GM12878 (cell line): ENCODE results near the gene CASTOR1. TPM values are rescaled to one million over a fixed set of nuclear protein-coding genes. Genes with fewer than 3 reads are reported as not detected.

Experiments used
- ATAC-seq: fragments of 200-7000 bp; cut with Tn5 transposase; 3 replicates; pipeline ENCODE4 v1.9.1; 2020; ENCODE audit warnings: mild to moderate bottlenecking, moderate library complexity
- BruUV-seq: library from RNA; stranded (reverse); fragments of 400-500 nt; replicated peaks from 2 replicates; lab custom pipeline; 2021; lab: Mats Ljungman, UMichigan
- CTCF ChIA-PET: fragments of 300-600 bp; sonication (Branson Sonifier 250); formaldehyde crosslinking; extraction: SDS; loops from one replicate; lab custom pipeline; 2021; ENCODE audit warnings: inconsistent platforms; lab: Yijun Ruan, JAX
- POLR2A ChIA-PET: fragments of 350-600 bp; formaldehyde crosslinking; extraction: SDS; loops from one replicate; lab custom pipeline; 2021; ENCODE audit warnings: inconsistent platforms; lab: Charles Lee
- RAD21 ChIA-PET: fragments of 300-600 bp; sonication (Branson Sonifier 250); formaldehyde crosslinking; loops from one replicate; lab custom pipeline; 2023; ENCODE audit warnings: antibody characterized with exemption; ENCODE audit not compliant: unreplicated experiment; lab: Charles Lee
- SMC1A ChIA-PET: fragments of 300-600 bp; sonication (Branson Sonifier 250); formaldehyde crosslinking; loops from one replicate; lab custom pipeline; 2023; ENCODE audit not compliant: unreplicated experiment, uncharacterized antibody; lab: Charles Lee
- DNase-seq: peaks from one replicate; pipeline ENCODE4 v3.0.0-alpha.2; 2011; ENCODE audit warnings: low read depth, low spot score
- FAIRE-seq: peaks from 3 replicates; lab custom pipeline; 2011; peaks lifted over from hg19 to GRCh38; lab: Jason Lieb, UNC
- H2AFZ ChIP-seq: 2 replicates; pipeline ENCODE4 v1.6.0; 2011; ENCODE audit warnings: low read depth, low read length, control low read depth; ENCODE audit not compliant: control insufficient read depth
- H3K27ac ChIP-seq: 2 replicates; pipeline ENCODE4 v1.5.1; 2011; ENCODE audit warnings: control low read depth; ENCODE audit not compliant: control insufficient read depth, insufficient read depth
- H3K27me3 ChIP-seq, 2 experiments: replicated peaks in 1 of 2; 2 replicates each; pipeline versions ENCODE4 v1.6.0 to v1.6.1; 2011; ENCODE audit warnings: low read length in 1 of 2; ENCODE audit not compliant: control insufficient read depth in 2 of 2, insufficient read depth in 2 of 2
- H3K36me3 ChIP-seq, 2 experiments: 2 replicates each; pipeline ENCODE4 v1.5.1; 2011; ENCODE audit warnings: low read length in 1 of 2; ENCODE audit not compliant: control insufficient read depth in 2 of 2, insufficient read depth in 2 of 2
- H3K4me1 ChIP-seq: 2 replicates; pipeline ENCODE4 v1.6.1; 2011; ENCODE audit warnings: mild to moderate bottlenecking, low read length, moderate library complexity, mixed read lengths; ENCODE audit not compliant: control insufficient read depth, insufficient read depth
- H3K4me2 ChIP-seq: 2 replicates; pipeline ENCODE4 v1.6.0; 2011; ENCODE audit warnings: control low read depth; ENCODE audit not compliant: control insufficient read depth, insufficient read depth
- H3K4me3 ChIP-seq: fragments of 200-600 bp; sonication (generic); 2 replicates; pipeline ENCODE4 v1.5.1; 2016
- H3K79me2 ChIP-seq: 2 replicates; pipeline ENCODE4 v1.6.0; 2011; ENCODE audit warnings: low read length; ENCODE audit not compliant: control insufficient read depth, insufficient read depth
- H3K9ac ChIP-seq: 2 replicates; pipeline ENCODE4 v1.8.0; 2011; ENCODE audit warnings: low read length, control low read depth, mixed read lengths; ENCODE audit not compliant: control insufficient read depth, insufficient read depth
- H3K9me3 ChIP-seq: replicated peaks from 3 replicates; pipeline ENCODE4 v1.5.1; 2011; ENCODE audit warnings: mild to moderate bottlenecking, low read length; ENCODE audit not compliant: control insufficient read depth, insufficient read depth
- H4K20me1 ChIP-seq: 2 replicates; pipeline ENCODE4 v1.6.0; 2011; ENCODE audit not compliant: control insufficient read depth, insufficient read depth
- EED ChIP-seq: sonication (generic); IDR thresholded peaks from 2 replicates; pipeline ENCODE4 v1.6.1; 2016; ENCODE audit warnings: antibody characterized with exemption, low read depth
- ESRRA ChIP-seq: IDR thresholded peaks from 2 replicates; pipeline ENCODE4 v1.6.1; 2012; ENCODE audit warnings: mild to moderate bottlenecking, low read length, improper control_type of control experiment
- HDGF ChIP-seq: fragments of 450-650 bp; IDR thresholded peaks from 2 replicates; pipeline ENCODE4 v1.6.1; 2016; ENCODE audit warnings: antibody characterized with exemption
- IRF4 ChIP-seq: IDR thresholded peaks from 2 replicates; pipeline ENCODE4 v1.6.1; 2011; ENCODE audit warnings: low read depth, low read length
- PKNOX1 ChIP-seq: fragments of 450-650 bp; IDR thresholded peaks from 2 replicates; pipeline ENCODE4 v1.6.1; 2016; ENCODE audit warnings: mild to moderate bottlenecking
- SIX5 ChIP-seq: IDR thresholded peaks from 2 replicates; pipeline ENCODE4 v1.6.1; 2011; ENCODE audit warnings: mild to moderate bottlenecking, low read depth, low read length, moderate library complexity; ENCODE audit not compliant: severe bottlenecking
- SUPT20H ChIP-seq: IDR thresholded peaks from 2 replicates; pipeline ENCODE4 v1.6.1; 2011; ENCODE audit warnings: low read depth, mild to moderate bottlenecking, low read length, moderate library complexity, borderline replicate concordance; ENCODE audit not compliant: control insufficient read depth
- SUZ12 ChIP-seq: fragments of 200-600 bp; sonication (generic); IDR thresholded peaks from one replicate; pipeline ENCODE4 v1.6.1; 2018; ENCODE audit warnings: antibody characterized with exemption, mild to moderate bottlenecking; ENCODE audit not compliant: unreplicated experiment
- TBL1XR1 ChIP-seq: IDR thresholded peaks from 2 replicates; pipeline ENCODE4 v1.6.1; 2012; ENCODE audit warnings: low read depth, low read length, improper control_type of control experiment
- WGBS: methylation state at CpG from one replicate; pipeline ENCODE4 v1.1.6; 2016; ENCODE audit warnings: low lambda C conversion rate; ENCODE audit not compliant: insufficient replicate concordance, insufficient coverage; ENCODE audit errors: missing lambda C conversion rate; 5-methylcytosine and 5-hydroxymethylcytosine counted together
- in situ Hi-C: fragments of 300-500 bp; cut with MboI; formaldehyde crosslinking; loops from 9 replicates; pipeline ENCODE4 v1.14.3; 2018; ENCODE audit warnings: mixed read lengths
- intact Hi-C: fragments of 100-400 bp; cut with micrococcal nuclease; formaldehyde crosslinking; loops from one replicate; pipeline ENCODE4 v1.14.2; 2022; ENCODE audit not compliant: unreplicated experiment
- polyA plus RNA-seq, 11 experiments: library from polyadenylated mRNA; depleted of rRNA in 4 of 11; unstranded in 6 of 11; stranded (reverse) in 5 of 11; fragments of >200 nt; fragmentation: Nextera tagmentation in 4 of 11; fragmentation: Illumina TruSeq in 1 of 11; extraction: Ambion mirVana in 4 of 11; extraction: Trizol in 1 of 11; gene quantifications; 1 replicate in 1 of 11; 2 replicates in 10 of 11; pipeline versions ENCODE4 v1.2.1 to v1.2.3, GENCODE V29; 2011 to 2016; ENCODE audit warnings: inconsistent platforms in 2 of 11, missing spikeins in 2 of 11, low read depth in 1 of 11
- total RNA-seq, 4 experiments: library from RNA; depleted of rRNA in 3 of 4; stranded (reverse); fragments of >200 nt in 3 of 4; fragmentation: Illumina TruSeq in 1 of 4; extraction: Trizol in 1 of 4; gene quantifications; 2 replicates each; pipeline versions ENCODE4 v1.2.1 to v1.2.3, GENCODE V29; 2013 to 2021
- TF ChIP-seq, protein P1 (sequence below): IDR thresholded peaks from 2 replicates; pipeline ENCODE4 v1.6.1; 2012; ENCODE audit warnings: low read depth, low read length, improper control_type of control experiment
- TF ChIP-seq, protein P2 (sequence below): fragments of 450-650 bp; IDR thresholded peaks from 2 replicates; pipeline ENCODE4 v1.6.1; 2014; ENCODE audit warnings: mild to moderate bottlenecking
- TF ChIP-seq, protein P3 (sequence below): IDR thresholded peaks from 2 replicates; pipeline ENCODE4 v1.6.1; 2011; ENCODE audit warnings: borderline replicate concordance, low read depth, mild to moderate bottlenecking, moderate library complexity, mixed read lengths, low read length; ENCODE audit not compliant: insufficient read depth; ENCODE audit errors: extremely low read length

Gene CASTOR1
- total and polyA plus RNA-seq, 10 of the 15 experiments (the other 5 are each of a cell fraction or from before 2014, with no cell fraction given): 0.31 to 9.1 (median 3.3) TPM

- CTCF ChIA-PET: interaction anchor here (0.8 to 3.2 kb wide), 3 partner anchors 17 to 124 kb away, joined by 3 to 17 read pairs (median 6); no protein-coding TSS in a partner anchor
- POLR2A ChIA-PET: no interaction called here
- H3K27ac ChIP-seq: no peak overlapping the region
- no peaks in the 10 kb centered on the region for H3K27me3 ChIP-seq
- SMC1A ChIA-PET: interaction anchor here (0.6 to 1.9 kb wide), 3 partner anchors 20 to 229 kb away, joined by 4 to 6 read pairs (median 4); no protein-coding TSS in a partner anchor
- WGBS: 98% methylated on average over 8 of the region's 8 CpGs
- in situ Hi-C loops (no loop called here), intact Hi-C loops (no loop called here)
- no peaks in the 10 kb centered on the region for H3K9me3 ChIP-seq
- no peak for FAIRE-seq
- no peak for TF ChIP-seq ESRRA
- TF ChIP-seq, protein P1, sequence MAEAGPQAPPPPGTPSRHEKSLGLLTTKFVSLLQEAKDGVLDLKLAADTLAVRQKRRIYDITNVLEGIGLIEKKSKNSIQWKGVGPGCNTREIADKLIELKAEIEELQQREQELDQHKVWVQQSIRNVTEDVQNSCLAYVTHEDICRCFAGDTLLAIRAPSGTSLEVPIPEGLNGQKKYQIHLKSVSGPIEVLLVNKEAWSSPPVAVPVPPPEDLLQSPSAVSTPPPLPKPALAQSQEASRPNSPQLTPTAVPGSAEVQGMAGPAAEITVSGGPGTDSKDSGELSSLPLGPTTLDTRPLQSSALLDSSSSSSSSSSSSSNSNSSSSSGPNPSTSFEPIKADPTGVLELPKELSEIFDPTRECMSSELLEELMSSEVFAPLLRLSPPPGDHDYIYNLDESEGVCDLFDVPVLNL: no peak
- TF ChIP-seq SUPT20H: no peak
- no peak for TF ChIP-seq SUZ12
- TF ChIP-seq, protein P2, sequence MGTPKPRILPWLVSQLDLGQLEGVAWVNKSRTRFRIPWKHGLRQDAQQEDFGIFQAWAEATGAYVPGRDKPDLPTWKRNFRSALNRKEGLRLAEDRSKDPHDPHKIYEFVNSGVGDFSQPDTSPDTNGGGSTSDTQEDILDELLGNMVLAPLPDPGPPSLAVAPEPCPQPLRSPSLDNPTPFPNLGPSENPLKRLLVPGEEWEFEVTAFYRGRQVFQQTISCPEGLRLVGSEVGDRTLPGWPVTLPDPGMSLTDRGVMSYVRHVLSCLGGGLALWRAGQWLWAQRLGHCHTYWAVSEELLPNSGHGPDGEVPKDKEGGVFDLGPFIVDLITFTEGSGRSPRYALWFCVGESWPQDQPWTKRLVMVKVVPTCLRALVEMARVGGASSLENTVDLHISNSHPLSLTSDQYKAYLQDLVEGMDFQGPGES: no peak
- TF ChIP-seq, protein P3, sequence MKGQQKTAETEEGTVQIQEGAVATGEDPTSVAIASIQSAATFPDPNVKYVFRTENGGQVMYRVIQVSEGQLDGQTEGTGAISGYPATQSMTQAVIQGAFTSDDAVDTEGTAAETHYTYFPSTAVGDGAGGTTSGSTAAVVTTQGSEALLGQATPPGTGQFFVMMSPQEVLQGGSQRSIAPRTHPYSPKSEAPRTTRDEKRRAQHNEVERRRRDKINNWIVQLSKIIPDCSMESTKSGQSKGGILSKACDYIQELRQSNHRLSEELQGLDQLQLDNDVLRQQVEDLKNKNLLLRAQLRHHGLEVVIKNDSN: no peak
- no peak for TF ChIP-seq PKNOX1
- TF ChIP-seq EED: no peak
- TF ChIP-seq HDGF: no peak
- TF ChIP-seq IRF4: no peak
- TF ChIP-seq SIX5: no peak
- TF ChIP-seq TBL1XR1: no peak
- no peaks in the 10 kb centered on the region for H4K20me1 ChIP-seq
- peaks cover 21% of the 10 kb centered on the region for H3K4me1 ChIP-seq
- H3K36me3 ChIP-seq: no peaks in the 10 kb centered on the region
- H3K4me2 ChIP-seq: no peak overlapping the region; the same call in 1 of the 2 replicates
- BruUV-seq: no TSS peak
- H3K9ac ChIP-seq: no peak overlapping the region
- no peak overlapping the region for H2AFZ ChIP-seq
- RAD21 ChIA-PET: no interaction called here
- no peak for ATAC-seq
- DNase-seq: no peak
- H3K79me2 ChIP-seq: peaks cover 18% of the 10 kb centered on the region
- no peak overlapping the region for H3K4me3 ChIP-seq
Observed at GRCh38 chr22:30268331-30268730, 21.0 kb downstream of the CASTOR1 start.
